ENCODE results near the gene SOWAHD.
"Not testable (repeated sequence)": the region's sequence is repeated elsewhere in the genome, so short reads cannot be mapped to it uniquely, and the experiment has no call there.

The SOWAHD gene, protein sequence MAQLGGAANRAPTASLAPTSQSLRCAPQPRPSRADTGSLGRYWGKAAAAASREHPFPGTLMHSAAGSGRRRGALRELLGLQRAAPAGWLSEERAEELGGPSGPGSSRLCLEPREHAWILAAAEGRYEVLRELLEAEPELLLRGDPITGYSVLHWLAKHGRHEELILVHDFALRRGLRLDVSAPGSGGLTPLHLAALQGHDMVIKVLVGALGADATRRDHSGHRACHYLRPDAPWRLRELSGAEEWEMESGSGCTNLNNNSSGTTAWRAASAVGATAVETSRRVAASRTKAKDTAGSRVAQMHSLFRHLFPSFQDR

DNA sequence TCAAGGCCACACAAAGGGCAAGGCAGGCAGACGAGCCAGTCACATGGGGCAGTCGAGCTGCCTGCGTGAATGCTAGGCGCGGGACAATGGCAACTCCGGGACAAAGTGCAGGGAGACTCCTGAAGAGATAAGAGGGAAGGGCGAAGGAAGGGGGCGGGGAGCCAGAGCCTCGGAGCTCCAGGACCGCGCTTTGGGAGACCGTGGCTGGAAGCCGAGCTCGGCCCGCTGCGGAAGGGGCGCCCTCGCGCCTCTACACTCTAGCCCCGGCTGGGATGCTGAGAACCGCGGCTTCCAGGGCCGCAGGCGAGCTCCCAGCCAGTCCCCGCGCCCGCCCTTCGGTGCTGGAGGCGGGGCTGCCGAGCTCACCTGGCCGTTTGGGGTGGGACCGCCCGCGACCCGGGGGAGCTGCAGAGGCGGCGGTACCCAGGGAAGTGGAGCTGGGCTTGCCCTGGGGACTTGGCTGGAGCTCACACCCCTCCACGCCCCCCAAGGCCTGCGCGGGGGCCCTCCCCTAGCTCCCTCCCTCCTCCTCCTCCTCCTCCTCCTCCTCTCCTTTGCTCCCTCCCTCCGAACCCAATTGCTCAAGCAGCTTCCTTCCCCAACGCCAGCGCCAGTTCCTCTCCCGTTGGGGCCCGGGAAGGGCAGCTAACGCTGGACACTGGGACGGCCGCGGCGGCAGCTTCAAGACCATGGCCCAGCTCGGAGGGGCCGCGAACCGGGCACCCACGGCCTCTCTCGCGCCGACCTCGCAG, at the start of gene SOWAHD:
Gene SOWAHD (plus strand): TSS at position 610 of the 752 bp plus-strand sequence. CDS start 80 bp downstream, at position 690.
- peak; percentile 63 for DNase-seq

DNA sequence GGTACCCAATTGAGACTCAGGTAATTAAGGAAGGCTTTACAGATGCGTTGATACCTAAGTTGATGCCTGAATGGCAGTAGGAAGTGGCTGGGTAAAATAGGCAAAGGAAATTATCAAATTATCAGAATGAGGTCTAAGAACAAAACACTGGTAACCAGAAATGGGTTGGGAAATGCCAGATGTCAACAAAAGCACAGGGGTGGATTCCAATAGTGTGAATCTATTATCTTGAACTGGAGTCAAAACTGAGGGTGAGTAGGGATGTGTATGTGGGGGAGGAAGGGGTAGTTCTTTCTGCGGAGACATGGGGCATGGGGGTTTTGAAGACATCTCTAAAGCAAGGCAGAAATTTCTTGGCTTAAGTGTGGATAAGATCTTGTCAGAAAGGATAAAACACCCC, 49.5 kb upstream of the SOWAHD start:
- peak; percentile 17 for DNase-seq

DNA sequence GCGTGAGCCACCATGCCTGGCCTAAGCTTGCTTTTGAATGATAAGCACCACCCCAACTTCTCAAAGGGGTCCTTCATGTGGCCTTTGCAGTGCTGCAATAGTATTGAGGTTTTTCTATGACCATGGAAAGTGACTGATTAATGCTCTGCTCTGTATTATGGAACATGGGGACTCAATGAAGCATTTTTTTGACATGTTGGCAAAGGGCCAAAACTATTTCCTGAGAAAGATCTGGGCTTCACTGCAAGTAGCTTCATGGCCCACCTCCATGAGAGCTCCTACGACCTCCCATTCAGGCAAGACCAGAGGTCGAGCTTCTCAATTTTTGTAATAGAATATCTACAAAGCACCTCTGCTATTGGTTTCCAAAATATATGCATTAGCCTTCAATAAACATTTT, 48.8 kb upstream of the SOWAHD start:
- no peak for DNase-seq

DNA sequence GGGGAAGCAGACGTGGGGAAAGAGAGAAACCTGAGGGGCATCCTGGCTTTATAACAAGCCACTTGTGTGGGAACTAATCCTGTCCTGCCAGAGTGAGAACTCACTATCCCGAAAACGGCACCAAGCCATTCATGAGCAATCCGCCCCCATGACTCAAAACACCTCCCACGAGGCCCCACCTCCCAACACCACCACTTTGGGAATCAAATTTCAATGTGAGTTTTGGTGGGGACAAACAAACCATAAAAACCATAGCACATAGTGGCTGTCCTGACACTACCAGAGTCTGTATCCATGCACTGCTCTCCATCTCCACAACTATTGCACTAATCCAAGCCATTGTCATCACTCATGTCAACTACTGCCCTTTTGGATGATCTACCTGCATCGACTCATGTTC, 36.9 kb upstream of the SOWAHD start:
- DNase-seq, result no peak

DNA sequence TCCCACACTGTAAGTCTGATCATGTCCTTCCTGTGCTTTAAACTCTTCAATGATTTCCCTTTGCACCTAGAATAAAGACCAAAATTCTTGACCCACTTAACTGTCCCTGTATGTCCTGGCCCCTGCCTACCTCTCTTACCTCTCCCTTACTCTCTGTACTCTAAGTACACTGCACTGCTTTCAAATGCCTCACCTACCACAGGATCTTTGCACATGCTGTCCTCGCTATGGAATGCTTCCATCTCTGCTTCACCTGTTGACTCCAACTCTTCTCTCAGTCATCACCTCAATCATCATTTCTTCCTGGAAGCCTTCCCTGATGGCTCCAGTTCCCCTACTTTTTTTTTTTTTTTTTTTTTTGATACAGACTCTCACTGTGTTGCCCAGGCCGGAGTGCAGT, 36.5 kb upstream of the SOWAHD start:
- DNase-seq, result no peak

DNA sequence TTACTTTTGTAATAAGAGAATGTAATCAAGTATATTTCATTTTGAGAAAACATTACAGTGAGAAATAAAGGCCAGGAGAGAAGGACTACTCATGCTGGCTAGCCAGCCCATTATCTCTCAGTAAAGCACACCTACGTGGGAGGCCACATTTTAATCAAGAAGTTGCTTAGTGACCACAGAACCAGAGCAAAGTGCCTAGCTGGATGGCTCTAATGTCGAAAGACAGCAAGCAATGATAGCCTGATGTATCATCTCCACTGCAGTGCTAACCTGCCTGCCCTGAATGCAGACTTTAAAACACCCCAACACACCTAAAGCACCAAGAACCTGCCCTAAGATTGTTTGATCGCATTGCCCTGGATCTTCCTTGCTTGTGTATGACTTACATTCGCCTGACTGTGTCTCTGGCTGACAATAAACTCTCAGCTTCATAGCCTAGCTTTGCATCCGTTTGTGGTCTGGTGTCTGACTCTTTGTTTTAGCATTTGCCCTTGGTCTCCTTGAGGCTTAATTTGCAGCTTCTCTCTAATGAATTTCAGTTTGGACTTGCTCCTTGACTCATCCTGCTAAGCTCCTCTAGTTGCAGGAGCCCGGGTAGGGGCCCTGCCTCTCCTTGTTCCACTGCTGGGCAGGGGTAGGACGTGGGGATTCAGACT, 31.4 kb upstream of the SOWAHD start:
- peak; percentile 15 for DNase-seq

DNA sequence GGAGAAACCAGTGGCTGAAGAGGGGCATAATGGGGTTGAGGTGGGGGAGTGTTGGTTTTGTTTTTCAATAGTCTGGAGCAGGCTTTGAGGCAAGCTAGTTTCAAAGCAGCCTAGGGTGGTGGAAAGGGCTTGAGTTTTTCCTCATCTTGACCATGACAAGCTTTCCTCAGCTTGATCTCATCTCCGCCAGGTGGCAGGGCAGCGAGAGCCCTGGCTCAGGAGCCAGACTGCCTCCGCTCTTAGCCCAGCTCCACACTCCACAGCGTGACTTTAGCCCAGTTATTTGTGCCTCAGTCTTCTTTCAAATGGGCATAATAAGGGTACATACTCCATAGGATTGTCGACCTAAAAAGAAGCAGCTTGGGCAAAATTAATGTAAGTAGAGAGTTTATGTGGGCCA, 29.9 kb upstream of the SOWAHD start:
- no peak for DNase-seq

DNA sequence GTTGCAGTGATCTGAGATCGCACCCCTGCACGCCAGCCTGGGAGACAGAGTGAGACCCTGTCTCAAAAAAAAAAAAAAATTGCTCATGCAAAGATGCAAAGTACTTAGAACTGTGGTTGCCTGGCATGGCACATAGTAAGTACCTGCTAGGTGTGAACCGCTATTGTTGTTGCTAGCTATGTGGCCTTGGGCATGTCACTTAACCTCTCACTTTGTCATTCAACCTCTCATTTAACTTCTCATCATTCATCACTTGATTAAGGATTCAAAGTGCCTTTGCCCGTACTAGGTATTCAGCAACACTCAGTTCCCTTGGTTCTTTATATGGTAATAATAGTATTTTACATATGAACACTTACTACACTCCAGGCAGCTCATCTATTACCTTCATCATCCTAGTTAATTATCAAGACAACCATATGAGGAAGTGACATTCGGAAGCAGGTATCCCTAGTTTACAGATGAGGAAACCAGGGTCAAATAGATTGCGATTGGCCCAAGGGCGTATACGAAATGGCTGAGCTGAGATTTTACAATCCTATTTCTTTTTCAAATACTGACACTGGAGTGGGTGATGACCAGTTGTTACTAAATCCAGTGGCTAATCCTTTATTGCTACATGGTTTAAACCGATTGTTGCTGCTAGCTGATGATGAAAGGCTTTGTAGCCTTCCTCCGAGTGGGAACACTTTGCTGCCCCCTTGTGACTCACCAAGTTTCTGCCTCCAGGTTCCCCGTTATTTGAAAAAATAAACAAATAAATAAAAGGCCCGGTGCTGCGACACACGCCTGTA, 28.8 kb upstream of the SOWAHD start:
- peak; percentile 56 for DNase-seq

DNA sequence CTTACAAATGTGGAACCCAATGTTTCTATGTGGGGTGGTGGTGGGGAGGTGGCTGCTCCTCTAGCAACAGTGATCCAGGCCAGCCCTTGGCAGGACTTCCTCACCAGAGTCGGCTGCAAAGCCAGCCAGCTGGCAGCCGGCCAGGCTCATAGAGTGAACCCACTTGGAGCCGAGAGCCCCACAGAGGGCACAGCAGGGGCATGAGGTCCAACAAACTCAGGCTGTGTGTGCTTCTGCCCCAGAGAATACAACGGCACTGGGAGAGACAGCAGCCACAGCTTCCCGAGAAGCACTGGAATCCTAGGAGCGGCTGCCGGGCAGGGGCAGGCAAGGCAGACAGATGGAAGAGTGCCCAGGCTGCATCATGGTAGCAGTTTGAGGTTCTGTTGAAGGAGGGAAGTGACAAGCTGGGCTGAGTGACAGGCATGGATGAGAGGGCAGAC, 23.5 kb upstream of the SOWAHD start:
- DNase-seq, result no peak

DNA sequence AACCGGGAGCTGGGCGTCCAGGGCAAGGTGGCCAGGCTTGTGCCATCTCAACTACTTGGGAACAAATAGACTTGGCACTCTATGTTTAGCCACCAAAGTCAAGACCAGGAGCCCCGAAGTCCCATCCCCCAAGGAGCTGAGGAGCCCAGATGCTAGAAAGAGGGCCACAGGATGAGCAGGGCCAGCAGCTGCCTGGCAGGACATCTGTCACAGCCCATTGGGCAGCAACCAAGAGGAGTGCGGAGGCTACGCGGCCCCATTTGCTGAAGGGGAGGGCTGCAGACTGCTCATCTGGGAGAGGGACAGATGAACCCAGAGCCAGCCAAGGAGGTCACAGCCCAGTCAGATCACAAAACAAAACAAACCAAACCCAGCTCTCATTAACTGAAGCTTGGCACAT, 22.9 kb upstream of the SOWAHD start:
- DNase-seq, result no peak

DNA sequence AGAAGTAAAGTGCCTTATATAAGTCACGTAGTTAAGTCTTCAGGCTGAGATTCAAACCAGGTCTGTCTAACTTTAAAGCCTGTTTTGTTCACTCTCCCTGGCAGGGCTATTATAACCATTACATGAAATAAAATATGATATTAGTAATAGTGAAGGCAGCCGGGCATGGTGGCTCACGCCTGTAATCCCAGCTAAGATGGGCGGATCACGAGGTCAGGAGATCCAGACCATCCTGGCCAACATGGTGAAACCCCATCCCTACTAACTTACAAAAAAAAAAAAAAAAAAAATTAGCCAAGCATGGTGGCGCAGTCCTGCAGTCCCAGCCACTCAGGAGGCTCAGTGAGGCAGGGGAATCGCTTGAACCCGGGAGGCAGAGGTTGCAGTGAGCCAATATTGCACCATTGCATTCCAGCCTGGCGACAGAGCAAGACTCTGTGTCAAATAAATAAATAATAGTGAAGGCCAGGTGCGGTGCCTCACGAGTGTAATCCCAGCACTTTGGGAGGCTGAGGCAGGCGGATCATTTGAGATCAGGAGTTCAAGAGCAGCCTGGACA, 22.1 kb upstream of the SOWAHD start:
- DNase-seq, result peak; percentile 16

DNA sequence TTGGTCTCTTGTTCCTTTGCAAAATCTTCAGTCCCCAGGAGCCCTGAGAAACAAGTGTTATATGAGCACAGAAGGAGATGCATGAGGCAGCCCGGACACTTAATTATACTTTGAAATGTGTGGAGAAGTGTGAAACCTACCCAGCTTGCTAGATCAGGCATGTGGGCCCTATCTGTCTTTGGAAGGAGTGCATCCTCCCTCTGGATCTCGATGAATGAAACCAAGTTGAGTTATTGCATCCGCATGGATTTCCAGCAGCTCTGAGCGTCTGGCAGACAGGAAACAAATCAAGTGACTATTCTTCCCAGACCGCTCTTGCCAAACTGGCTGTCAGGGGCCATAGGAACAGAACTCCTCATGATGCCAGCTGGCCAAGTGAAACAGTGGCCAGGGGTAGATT, 19.6 kb upstream of the SOWAHD start:
- DNase-seq, result no peak

DNA sequence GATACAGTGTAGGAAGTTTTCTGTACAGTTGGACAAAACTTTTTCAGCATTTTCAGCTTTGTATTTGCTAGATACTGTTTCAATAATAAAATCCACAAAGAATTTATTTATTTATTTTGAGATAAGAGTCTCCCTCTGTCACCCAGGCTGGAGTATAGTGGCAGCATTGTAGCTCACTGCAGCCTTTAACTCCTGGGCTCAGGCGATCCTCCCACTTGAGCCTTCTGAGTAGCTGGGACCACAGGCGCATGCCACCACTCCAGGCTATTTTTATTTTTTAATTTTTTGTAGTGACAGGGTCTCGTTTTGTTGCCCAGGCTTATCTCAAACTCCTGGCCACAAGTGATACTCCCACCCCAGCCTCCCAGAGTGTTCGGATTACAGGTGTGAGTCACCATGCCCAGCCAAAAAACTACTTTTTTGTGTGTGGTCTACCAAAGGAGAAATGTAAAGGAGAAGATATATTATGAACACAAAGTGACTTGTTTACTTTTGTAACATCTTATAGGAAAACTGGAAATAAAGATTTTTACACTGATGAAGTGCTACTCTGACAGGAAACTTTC, 13.0 kb upstream of the SOWAHD start:
- DNase-seq, result no peak

DNA sequence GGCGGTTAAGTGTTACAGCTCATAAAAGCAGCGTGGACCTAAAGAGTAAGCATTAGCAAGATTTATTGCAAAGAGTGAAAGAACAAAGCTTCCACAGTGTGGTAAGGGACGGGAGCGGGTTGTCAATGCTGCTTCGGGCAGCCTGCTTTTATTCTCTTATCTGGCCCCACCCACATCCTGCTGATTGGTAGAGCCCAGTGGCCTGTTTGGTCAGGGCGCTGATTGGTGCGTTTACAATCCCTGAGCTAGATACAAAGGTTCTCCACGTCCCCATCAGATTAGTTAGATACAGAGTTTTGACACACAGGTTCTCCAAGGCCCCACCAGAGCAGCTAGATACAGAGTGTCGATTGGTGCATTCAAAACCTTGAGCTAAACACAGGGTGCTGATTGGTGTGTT, 8.3 kb upstream of the SOWAHD start:
- not testable (repeated sequence) for DNase-seq

DNA sequence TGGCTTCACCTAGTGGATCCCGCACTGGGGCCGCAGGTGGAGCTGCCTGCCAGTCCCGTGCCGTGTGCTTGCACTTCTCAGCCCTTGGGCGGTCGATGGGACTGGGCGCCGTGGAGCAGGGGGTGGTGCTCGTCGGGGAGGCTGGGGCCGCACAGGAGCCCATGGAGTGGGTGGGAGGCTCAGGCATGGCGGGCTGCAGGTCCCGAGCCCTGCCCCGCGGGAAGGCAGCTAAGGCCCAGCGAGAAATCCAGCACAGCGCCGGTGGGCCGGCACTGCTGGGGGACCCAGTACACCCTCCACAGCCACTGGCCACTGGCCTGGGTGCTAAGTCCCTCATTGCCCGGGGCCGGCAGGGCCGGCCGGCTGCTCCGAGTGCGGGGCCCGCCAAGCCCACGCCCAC, 7.6 kb upstream of the SOWAHD start:
- not testable (repeated sequence) for DNase-seq

DNA sequence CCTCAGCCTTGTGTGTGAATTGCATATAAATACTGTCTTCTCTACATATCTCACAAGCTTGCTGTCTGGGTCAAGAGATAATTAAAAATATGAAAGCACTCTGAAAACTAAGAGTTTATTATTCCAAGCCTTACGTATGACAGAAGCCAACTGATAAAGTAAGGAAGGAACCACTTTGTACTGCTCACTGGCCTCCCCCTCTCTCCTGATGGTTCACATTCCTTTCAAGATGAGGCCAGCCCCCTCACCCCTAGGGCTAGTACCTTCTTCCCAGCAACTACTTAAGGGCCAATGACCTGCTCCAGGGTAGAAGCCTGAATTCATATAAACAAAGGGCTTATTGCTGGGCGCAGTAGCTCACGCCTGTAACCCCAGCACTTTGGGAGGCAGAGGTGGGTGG, 5.4 kb upstream of the SOWAHD start:
- DNase-seq, result no peak

DNA sequence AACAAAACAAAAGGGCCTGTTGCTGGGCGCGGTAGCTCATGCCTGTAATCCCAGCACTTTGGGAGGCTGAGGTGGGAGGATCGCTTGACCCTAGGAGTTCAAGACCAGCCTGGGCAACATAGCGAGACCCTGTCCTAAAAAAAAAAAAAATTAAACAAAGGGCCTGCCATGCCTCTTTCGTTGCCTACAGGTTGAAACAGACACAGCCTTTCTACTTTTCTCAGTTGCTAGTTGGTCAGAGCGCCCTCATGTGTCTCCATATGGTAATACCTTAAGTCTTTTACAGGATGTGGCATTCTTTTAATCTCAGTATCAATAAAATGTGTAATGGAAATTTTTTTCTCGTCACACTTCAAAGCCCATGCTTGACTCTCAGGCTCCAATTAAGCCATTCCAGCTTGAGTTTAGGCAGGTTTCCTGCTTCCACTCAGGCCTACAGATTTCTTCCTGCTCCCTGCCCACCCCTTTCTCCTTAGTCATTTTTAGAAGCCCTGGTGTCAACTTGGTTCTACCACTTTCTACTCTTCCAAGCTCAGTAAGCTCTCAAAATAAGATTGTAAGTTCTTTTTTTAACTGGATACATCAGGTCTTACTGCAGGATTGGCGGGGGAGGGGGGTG, 4.6 kb upstream of the SOWAHD start:
- DNase-seq, result peak; percentile 56

DNA sequence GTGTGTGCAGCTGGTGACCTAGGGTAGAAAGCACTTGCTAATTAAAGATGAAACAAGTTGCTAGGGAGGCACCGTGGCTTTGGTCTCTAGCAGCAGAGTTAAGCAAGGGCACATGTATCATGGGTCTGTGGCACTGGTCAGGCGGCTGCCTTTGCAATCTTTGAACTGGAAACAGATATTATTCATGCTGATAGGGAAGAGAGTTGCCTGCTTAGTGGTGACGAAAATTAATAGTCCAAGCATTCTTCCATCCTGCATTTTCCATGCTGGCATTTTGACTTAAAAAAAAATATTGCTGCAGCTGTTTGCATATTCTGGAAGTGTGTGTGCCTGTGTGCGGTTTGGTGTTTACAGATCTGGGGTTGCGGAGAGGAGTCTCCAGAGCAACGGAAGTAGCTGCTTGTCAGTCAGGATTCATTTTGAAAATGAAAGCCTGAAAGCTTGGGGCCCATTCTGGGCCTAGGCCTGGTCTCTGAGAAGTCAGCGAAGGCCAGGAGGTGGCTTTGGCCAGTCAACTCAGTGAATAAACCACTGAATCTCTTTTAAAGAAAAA, 2.3 kb upstream of the SOWAHD start:
- no peak for DNase-seq

DNA sequence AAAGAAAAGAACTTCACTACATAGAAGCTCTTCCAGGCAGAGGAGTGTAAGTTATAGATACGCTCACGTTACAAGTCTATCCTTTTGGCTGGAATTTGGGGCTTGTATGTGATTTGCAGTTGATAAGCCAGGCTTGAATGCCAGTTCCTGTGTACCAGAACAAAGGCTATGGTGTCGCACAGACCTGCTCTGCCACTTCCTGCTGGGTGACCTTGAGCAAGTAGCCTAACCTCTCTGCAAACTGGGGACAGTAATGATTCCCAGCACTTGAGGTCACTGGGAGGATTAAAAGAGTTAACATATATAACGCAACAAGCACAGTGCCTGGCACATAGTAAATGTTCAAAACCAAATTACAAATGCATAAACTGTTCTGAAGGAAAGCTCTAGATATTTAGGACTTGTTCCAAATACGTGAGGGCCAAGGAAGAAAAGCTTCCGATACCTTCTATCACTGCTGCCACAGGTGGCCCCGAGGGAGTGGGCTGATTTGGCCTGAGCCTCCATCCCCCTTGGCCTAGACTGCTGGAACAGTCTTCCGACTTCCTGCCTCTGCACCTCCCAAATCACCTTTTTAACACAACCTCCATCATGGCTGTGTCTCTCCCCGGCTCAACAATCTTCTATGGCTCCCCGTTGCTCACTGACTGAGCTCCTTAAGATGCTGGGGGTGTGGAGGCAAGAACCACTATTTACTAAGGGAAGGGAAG, 1.3 kb upstream of the SOWAHD start:
- no peak for DNase-seq

DNA sequence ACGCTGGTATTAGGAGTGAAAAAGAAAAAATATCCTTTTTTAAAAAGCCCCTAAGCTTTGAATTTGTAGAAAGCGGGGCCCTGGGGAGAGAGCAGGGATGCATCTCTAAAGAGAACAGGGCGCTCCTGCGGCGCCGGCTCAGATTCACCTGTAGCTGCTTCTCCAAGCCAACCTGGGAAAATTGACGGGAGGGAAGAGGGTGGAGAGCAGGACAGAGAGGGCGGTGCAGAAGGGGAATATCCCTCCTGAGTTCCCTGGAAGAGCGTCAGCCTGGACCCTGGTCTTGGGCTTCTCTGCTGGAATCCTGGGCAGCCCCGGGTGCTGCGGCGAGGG, 776 bp upstream of the SOWAHD start:
- DNase-seq, result no peak

DNA sequence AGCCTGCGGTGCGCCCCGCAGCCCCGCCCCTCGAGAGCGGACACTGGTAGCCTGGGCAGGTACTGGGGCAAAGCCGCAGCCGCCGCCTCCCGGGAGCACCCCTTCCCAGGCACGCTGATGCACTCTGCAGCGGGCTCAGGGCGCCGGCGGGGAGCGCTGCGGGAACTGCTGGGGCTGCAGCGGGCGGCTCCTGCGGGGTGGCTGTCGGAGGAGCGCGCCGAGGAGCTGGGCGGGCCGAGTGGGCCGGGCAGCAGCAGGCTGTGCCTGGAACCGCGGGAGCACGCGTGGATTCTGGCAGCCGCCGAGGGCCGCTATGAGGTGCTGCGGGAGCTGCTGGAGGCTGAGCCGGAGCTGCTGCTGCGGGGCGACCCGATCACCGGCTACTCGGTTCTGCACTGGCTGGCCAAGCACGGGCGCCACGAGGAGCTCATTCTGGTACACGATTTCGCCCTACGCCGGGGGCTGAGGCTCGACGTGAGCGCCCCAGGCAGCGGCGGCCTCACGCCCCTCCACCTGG, 401 bp downstream of the SOWAHD start:
- no peak for DNase-seq

Measured in EL (cell line).